Psoas muscle (tissue), 8 donors: Measurements from ENCODE around the gene SCN9A. TPM values are rescaled to one million over a fixed set of nuclear protein-coding genes. Genes with fewer than 3 reads are reported as not detected.
"Not testable (repeated sequence)": the region's sequence is repeated elsewhere in the genome, so short reads cannot be mapped to it uniquely, and the experiment has no call there.

Experiments used
- ATAC-seq, 4 donors: fragments of 200-7000 bp; cut with Tn5 transposase; one replicate each; pipeline ENCODE4 v1.9.1; 2020; ENCODE audit warnings: moderate library complexity in 3 of 4, mild to moderate bottlenecking in 2 of 4
- DNase-seq, 2 donors: peaks; one replicate each; pipeline ENCODE4 v3.0.0-alpha.2; 2020
- H3K27ac ChIP-seq: fragments of 200-600 bp; one replicate; pipeline ENCODE4 v1.8.0; 2022
- H3K27me3 ChIP-seq, 3 donors: fragments of 200-600 bp in 1 of 3; one replicate each; pipeline versions ENCODE4 v1.6.1 to v1.8.0; 2013 to 2022; ENCODE audit warnings: low read length in 2 of 3, mild to moderate bottlenecking in 2 of 3, moderate library complexity in 1 of 3; ENCODE audit not compliant: insufficient read depth in 3 of 3
- H3K36me3 ChIP-seq, 2 donors: fragments of 200-600 bp in 1 of 2; one replicate each; pipeline versions ENCODE4 v1.6.1 to v1.8.0; 2013 to 2022; ENCODE audit warnings: low read depth in 1 of 2, mild to moderate bottlenecking in 1 of 2, moderate library complexity in 1 of 2; ENCODE audit not compliant: insufficient read depth in 1 of 2
- H3K4me1 ChIP-seq: fragments of 200-600 bp; one replicate; pipeline ENCODE4 v1.8.0; 2022
- H3K4me3 ChIP-seq: fragments of 200-600 bp; one replicate; pipeline ENCODE4 v1.8.0; 2022; ENCODE audit warnings: mild to moderate bottlenecking
- H3K9me3 ChIP-seq: fragments of 200-600 bp; one replicate; pipeline ENCODE4 v1.8.0; 2022
- WGBS, 3 donors: extraction: QIAGEN DNeasy Blood & Tissue Kit; methylation state at CpG; one replicate each; pipeline versions ENCODE4 v1.1.6 to v1.1.7; 2013; 5-methylcytosine and 5-hydroxymethylcytosine counted together
- intact Hi-C, 2 donors: fragments of 100-400 bp; cut with DNase I; formaldehyde crosslinking; loops; one replicate each; pipeline versions ENCODE4 v1.11.0 to v1.14.2; 2022
- polyA plus RNA-seq, 3 donors: library from polyadenylated mRNA; stranded (reverse); fragments of 200-250 nt; gene quantifications; one replicate each; pipeline ENCODE4 v1.2.3, GENCODE V29; 2013
- total RNA-seq, 4 donors: library from RNA; stranded (reverse); fragmentation: NEBNext Ultra II Directional in 2 of 4; extraction: Animal tissue kit (Norgen Biotek cat#: 25700) in 2 of 4; gene quantifications; one replicate each; pipeline versions ENCODE4 v1.2.1 to v1.2.4, GENCODE V29; 2021 to 2023
- TF ChIP-seq, protein P1 (sequence below): fragments of 200-600 bp; IDR thresholded peaks from one replicate; pipeline ENCODE4 v1.8.0; 2022; ENCODE audit warnings: antibody characterized with exemption
- donor health status: healthy with polysubstance abuse.
- donor health status: DM: no; HTN: no; CAD: no; lungs with moderate emphysema.
- donor health status: Bipolar disorder and iron deficiency.
- donor health status: healthy.
- donor health status: DM: yes; HTN: yes; CAD: no.
- donor health status: DM: no; HTN: no; CAD: no.
- donor health status: DM: no; HTN: no; CAD: no.
- donor health status: DM: yes; HTN: yes; CAD: no.

The SCN9A gene
- total and polyA plus RNA-seq, 7 donors = 0.06 to 1.1 (median 0.34) TPM

DNA sequence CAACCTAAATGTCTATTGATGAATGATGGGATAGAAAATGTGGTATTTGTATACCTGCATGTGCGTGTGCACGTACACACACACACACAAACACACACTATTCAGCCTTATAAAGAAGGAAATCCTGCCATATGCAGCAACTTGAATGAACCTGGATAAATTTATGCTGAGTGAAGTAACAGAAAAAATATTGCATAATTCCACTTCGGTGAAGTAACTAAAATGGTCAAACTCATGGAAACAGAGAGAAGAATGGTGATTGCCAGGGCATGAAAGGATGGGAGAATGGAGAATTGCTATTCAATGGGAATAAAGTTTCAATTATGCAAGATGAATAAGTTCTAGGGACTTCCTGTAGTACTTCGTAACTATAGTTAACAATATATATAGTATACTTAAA is 152.4 kb downstream of the SCN9A start:
- H3K27me3 ChIP-seq = no peaks in the 10 kb centered on the region
- intact Hi-C loops = no loop called here
- no peaks in the 10 kb centered on the region for H3K9me3 ChIP-seq
- H3K36me3 ChIP-seq = no peaks in the 10 kb centered on the region
- H3K4me1 ChIP-seq = no peaks in the 10 kb centered on the region
- no peak overlapping the region for H3K27ac ChIP-seq
- ATAC-seq = no peak
- no peak for DNase-seq
- 94 to 98% (median 96%) methylated on average over 4 of the region's 4 CpGs for WGBS, 3 donors
- no peak overlapping the region for H3K4me3 ChIP-seq
- TF ChIP-seq, protein P1, sequence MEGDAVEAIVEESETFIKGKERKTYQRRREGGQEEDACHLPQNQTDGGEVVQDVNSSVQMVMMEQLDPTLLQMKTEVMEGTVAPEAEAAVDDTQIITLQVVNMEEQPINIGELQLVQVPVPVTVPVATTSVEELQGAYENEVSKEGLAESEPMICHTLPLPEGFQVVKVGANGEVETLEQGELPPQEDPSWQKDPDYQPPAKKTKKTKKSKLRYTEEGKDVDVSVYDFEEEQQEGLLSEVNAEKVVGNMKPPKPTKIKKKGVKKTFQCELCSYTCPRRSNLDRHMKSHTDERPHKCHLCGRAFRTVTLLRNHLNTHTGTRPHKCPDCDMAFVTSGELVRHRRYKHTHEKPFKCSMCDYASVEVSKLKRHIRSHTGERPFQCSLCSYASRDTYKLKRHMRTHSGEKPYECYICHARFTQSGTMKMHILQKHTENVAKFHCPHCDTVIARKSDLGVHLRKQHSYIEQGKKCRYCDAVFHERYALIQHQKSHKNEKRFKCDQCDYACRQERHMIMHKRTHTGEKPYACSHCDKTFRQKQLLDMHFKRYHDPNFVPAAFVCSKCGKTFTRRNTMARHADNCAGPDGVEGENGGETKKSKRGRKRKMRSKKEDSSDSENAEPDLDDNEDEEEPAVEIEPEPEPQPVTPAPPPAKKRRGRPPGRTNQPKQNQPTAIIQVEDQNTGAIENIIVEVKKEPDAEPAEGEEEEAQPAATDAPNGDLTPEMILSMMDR = no peak

- no peaks in the 10 kb centered on the region for H3K27me3 ChIP-seq
- intact Hi-C loops = no loop called here
- DNase-seq (no peak), ATAC-seq (no peak)
- WGBS, 3 donors = 86 to 95% (median 91%) methylated on average over 1 of the region's 1 CpG
- TF ChIP-seq, protein P1 = no peak
- H3K4me1 ChIP-seq = no peaks in the 10 kb centered on the region
- peaks cover 8% of the 10 kb centered on the region for H3K9me3 ChIP-seq
- H3K4me3 ChIP-seq = no peak overlapping the region
- no peak overlapping the region for H3K27ac ChIP-seq
- H3K36me3 ChIP-seq = no peaks in the 10 kb centered on the region
Observed at GRCh38 chr2:166211079-166211478, 164.7 kb downstream of the SCN9A start.

DNA sequence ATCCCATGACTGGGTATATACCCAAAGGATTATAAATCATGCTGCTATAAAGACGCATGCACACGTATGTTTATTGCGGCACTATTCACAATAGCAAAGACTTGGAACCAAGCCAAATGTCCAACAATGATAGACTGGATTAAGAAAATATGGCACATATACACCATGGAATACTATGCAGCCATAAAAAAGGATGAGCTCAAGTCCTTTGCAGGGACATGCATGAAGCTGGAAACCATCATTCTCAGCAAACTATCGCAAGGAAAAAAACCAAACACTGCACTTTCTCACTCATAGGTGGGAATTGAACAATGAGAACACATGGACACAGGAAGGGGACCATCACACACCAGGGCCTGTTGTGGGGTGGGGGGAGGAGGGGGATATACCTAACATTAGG is 165.8 kb downstream of the SCN9A start:
- H3K4me3 ChIP-seq, H3K4me1 ChIP-seq, H3K36me3 ChIP-seq, H3K27ac ChIP-seq, intact Hi-C loops, H3K27me3 ChIP-seq, DNase-seq, H3K9me3 ChIP-seq, ATAC-seq: not testable (repeated sequence)
- whole genome bisulfite sequencing, 3 donors = 89 to 100% (median 96%) methylated on average over 4 of the region's 4 CpGs

- H3K4me3 ChIP-seq, H3K27ac ChIP-seq, H3K27me3 ChIP-seq, ATAC-seq, H3K4me1 ChIP-seq, H3K9me3 ChIP-seq, DNase-seq, intact Hi-C loops, H3K36me3 ChIP-seq: not testable (repeated sequence)
- WGBS, 3 donors = no CpG with 5 or more reads among the region's 1 CpG
Observed at GRCh38 chr2:166209367-166209766, 166.4 kb downstream of the SCN9A start.

DNA sequence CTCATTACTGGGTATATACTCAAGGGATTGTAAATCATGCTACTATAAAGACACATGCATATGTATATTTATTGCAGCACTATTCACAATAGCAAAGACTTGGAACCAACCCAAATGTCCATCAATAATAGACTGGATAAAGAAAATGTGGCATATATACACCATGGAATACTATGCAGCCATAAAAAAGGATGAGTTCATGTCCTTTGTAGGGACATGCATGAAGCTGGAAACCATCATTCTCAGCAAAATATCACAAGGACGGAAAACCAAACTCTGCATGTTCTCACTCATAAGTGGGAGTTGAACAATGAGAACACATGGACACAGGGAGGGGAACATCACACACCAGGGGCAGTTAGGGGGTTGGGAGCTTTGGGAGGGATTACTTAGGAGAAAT is 169.6 kb downstream of the SCN9A start:
- 85 to 93% (median 92%) methylated on average over 1 of the region's 1 CpG for WGBS, 3 donors
- H3K27ac ChIP-seq, H3K9me3 ChIP-seq, H3K4me1 ChIP-seq, H3K36me3 ChIP-seq, H3K27me3 ChIP-seq, ATAC-seq, H3K4me3 ChIP-seq, intact Hi-C loops, DNase-seq: not testable (repeated sequence)

DNA sequence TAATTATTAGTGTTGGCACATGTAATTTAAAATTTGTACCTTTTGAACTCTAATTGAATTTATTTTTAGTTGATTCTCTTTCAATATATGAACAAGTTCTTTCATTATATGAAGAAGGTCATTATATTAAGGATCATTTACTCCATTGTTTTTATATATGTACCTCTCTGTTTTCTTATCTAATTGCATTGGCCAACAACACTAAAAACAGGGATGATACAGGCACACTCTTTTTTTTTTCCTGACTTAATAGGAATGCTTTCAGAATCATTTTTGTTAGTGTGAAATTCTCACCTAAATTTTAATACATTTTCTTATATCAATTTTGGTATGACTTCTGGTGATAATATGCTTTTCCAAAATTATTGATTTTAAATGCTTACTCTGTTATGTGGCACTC is 173.0 kb downstream of the SCN9A start:
- Histone ChIP-seq H3K27me3 (no peaks in the 10 kb centered on the region), H3K9me3 (no peaks in the 10 kb centered on the region), H3K36me3 (no peaks in the 10 kb centered on the region), H3K27ac (no peak overlapping the region), H3K4me3 (no peak overlapping the region), H3K4me1 (no peaks in the 10 kb centered on the region)
- no peak for DNase-seq
- no peak for ATAC-seq
- intact Hi-C loops = no loop called here
- TF ChIP-seq, protein P1 = no peak
